Measurements from ENCODE around the gene RNF44. TPM values are rescaled to one million over a fixed set of nuclear protein-coding genes. Genes with fewer than 3 reads are reported as not detected.
A peak's percentile ranks its signal among the peaks of the same experiment; 100 is the strongest.

RNF44 gene
- total and polyA plus RNA-seq, 2 of the 4 experiments (the other 2 are of a cell fraction), result 0.54 to 12.4 TPM

- H3K4me1 ChIP-seq (ENCODE audit: control insufficient read depth, insufficient read depth, low read length), result peaks cover 10% of the 10 kb centered on the region
- H3K9ac ChIP-seq (ENCODE audit: low read depth, low read length), result no peak overlapping the region
- H3K23ac ChIP-seq (ENCODE audit: low read depth, low read length), result no peak overlapping the region
- dilution Hi-C loops (cut with HindIII; ENCODE audit: low sequenced_read_pairs, unreplicated experiment) (no loop called here), in situ Hi-C loops (cut with MboI; ENCODE audit: low sequenced_read_pairs) (no loop called here), intact Hi-C loops (cut with micrococcal nuclease) (no loop called here)
- no peak overlapping the region for H4K8ac ChIP-seq (ENCODE audit: low read depth in 2 of 2, low read length in 2 of 2)
- H2AK5ac ChIP-seq (ENCODE audit: low read depth, low read length), result peak overlapping the region; percentile 40; the same call in 1 of the 2 replicates
- BruUV-seq (replicated peaks), result no TSS peak
- CTCF ChIA-PET, result interaction anchor here (0.9 kb wide), 1 partner anchor 41 kb away, joined by 3 read pairs; the partner anchor contains the start of gene FAF2
- H3K27ac ChIP-seq (ENCODE audit: insufficient read depth, low read length), result no peak overlapping the region
- H3K4me2 ChIP-seq (ENCODE audit: low read depth, low read length), result no peak overlapping the region
- peaks cover 41% of the 10 kb centered on the region for H3K36me3 ChIP-seq (ENCODE audit: control insufficient read depth, insufficient read depth, low read length)
- no peak overlapping the region for H2BK20ac ChIP-seq (ENCODE audit: low read depth, low read length)
- no peak overlapping the region for H3K14ac ChIP-seq (replicated peaks; ENCODE audit: low read depth, low read length)
- H2BK15ac ChIP-seq (ENCODE audit: low read depth, low read length), result no peak overlapping the region
- no peak overlapping the region for H3K18ac ChIP-seq (ENCODE audit: low read depth, low read length)
- H3K79me1 ChIP-seq (ENCODE audit: low read depth in 1 of 2, low read length in 2 of 2), result peaks cover 54 to 63% of the 10 kb centered on the region in 2 experiments
- H3K56ac ChIP-seq (ENCODE audit: extremely low read depth, insufficient read depth, low read length), result no peak overlapping the region
- no peak overlapping the region for H3K4ac ChIP-seq (ENCODE audit: low read depth, low read length)
- H2AK9ac ChIP-seq (replicated peaks; ENCODE audit: low read depth, low read length, poor library complexity), result no peak overlapping the region
- peaks cover 17% of the 10 kb centered on the region; the same call in 1 of the 2 replicates for H4K20me1 ChIP-seq (ENCODE audit: insufficient read depth, low read length)
- ATAC-seq (ENCODE audit: low read depth) (no peak), DNase-seq (no peak)
- no peak overlapping the region for H2BK120ac ChIP-seq (ENCODE audit: low read depth, low read length)
- H3K4me3 ChIP-seq (ENCODE audit: insufficient read depth, low read depth, low read length), result no peak overlapping the region
- H2BK5ac ChIP-seq (ENCODE audit: low read depth, low read length, poor library complexity, severe bottlenecking), result no peak overlapping the region
- peaks cover 24% of the 10 kb centered on the region for H3K9me1 ChIP-seq (ENCODE audit: insufficient read depth, low read length)
- no CpG with 5 or more reads among the region's 1 CpG for WGBS, 2 experiments (ENCODE audit: extremely low coverage in 2 of 2, insufficient read length in 1 of 2)
- H4K91ac ChIP-seq (ENCODE audit: insufficient read depth, low read depth, low read length), result no peak overlapping the region
- H3K9me3 ChIP-seq (ENCODE audit: control insufficient read depth, insufficient read depth, low read length), result no peaks in the 10 kb centered on the region
- no peak overlapping the region for H4K5ac ChIP-seq (ENCODE audit: low read depth, low read length)
- no peak overlapping the region for H2AFZ ChIP-seq (replicated peaks; ENCODE audit: low read length, poor library complexity)
- POLR2A ChIA-PET (ENCODE audit: unreplicated experiment), result no interaction called here
- TF ChIP-seq MAZ (IDR thresholded peaks at IDR 0.05; ENCODE audit: borderline replicate concordance, low read depth, low read length), result no peak
- no peak for TF ChIP-seq RCOR1 (IDR thresholded peaks at IDR 0.05; ENCODE audit: insufficient replicate concordance, low read length)
- TF ChIP-seq MAFK (IDR thresholded peaks at IDR 0.05; ENCODE audit: low read depth, low read length), result no peak
- no peak for TF ChIP-seq CEBPB (IDR thresholded peaks at IDR 0.05; ENCODE audit: low read depth, low read length)
- TF ChIP-seq RAD21 (IDR thresholded peaks at IDR 0.05; ENCODE audit: low read length), result no peak
- TF ChIP-seq NFE2L2 (IDR thresholded peaks at IDR 0.05; ENCODE audit: low read depth, low read length), result no peak
- no peak for TF ChIP-seq MXI1 (IDR thresholded peaks at IDR 0.05; ENCODE audit: borderline replicate concordance, low read depth, low read length)
- TF ChIP-seq POLR2A (IDR thresholded peaks at IDR 0.05; ENCODE audit: low read depth, low read length), result no peak
- no peak for TF ChIP-seq USF2 (IDR thresholded peaks at IDR 0.05; ENCODE audit: low read depth, low read length)
- no peak for TF ChIP-seq RFX5 (IDR thresholded peaks at IDR 0.05; ENCODE audit: low read depth, low read length)
- TF ChIP-seq CHD1 (IDR thresholded peaks at IDR 0.05; ENCODE audit: low read depth, low read length), result no peak
- no peak for TF ChIP-seq FOS (IDR thresholded peaks at IDR 0.05; ENCODE audit: low read depth, low read length)
- no peak for TF ChIP-seq CTCF (conservative IDR thresholded peaks at IDR 0.05; ENCODE audit: low read depth, low read length)
- TF ChIP-seq BHLHE40 (IDR thresholded peaks at IDR 0.05; ENCODE audit: low read depth, low read length), result no peak
- H3K27me3 ChIP-seq (ENCODE audit: control insufficient read depth, insufficient read depth, low read length), result no peaks in the 10 kb centered on the region
Measured at GRCh38 chr5:176489077-176489476, 48.1 kb downstream of the RNF44 start.

Measured in IMR-90 (cell line).